Loucy (cell line): Measurements from ENCODE around the gene WNT4.

Experiments used
- EZH2phosphoT487 ChIP-seq: fragments of 200-600 bp; IDR thresholded peaks from 2 replicates; pipeline ENCODE4 v1.6.1; 2018; ENCODE audit warnings: antibody characterized with exemption, mild to moderate bottlenecking, moderate library complexity, borderline replicate concordance
- TF ChIP-seq, protein P1 (sequence below): fragments of 200-600 bp; sonication (generic); conservative IDR thresholded peaks from 2 replicates; pipeline ENCODE4 v1.5.1; 2014; ENCODE audit warnings: mild to moderate bottlenecking, antibody characterized with exemption, low read length

- TF ChIP-seq, protein P1, sequence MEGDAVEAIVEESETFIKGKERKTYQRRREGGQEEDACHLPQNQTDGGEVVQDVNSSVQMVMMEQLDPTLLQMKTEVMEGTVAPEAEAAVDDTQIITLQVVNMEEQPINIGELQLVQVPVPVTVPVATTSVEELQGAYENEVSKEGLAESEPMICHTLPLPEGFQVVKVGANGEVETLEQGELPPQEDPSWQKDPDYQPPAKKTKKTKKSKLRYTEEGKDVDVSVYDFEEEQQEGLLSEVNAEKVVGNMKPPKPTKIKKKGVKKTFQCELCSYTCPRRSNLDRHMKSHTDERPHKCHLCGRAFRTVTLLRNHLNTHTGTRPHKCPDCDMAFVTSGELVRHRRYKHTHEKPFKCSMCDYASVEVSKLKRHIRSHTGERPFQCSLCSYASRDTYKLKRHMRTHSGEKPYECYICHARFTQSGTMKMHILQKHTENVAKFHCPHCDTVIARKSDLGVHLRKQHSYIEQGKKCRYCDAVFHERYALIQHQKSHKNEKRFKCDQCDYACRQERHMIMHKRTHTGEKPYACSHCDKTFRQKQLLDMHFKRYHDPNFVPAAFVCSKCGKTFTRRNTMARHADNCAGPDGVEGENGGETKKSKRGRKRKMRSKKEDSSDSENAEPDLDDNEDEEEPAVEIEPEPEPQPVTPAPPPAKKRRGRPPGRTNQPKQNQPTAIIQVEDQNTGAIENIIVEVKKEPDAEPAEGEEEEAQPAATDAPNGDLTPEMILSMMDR: no peak
- no peak for TF ChIP-seq EZH2phosphoT487
Measured at GRCh38 chr1:22184892-22185612, 42.2 kb upstream of the WNT4 start.
